GM12874 (cell line): ENCODE data around the gene CHSY3.

Experiments
- TF ChIP-seq, protein P1 (sequence below): IDR thresholded peaks from 2 replicates; pipeline ENCODE4 v1.5.1; 2011; ENCODE audit warnings: low read depth, mild to moderate bottlenecking, control low read depth, low read length, moderate library complexity; ENCODE audit not compliant: insufficient read depth

Gene CHSY3

DNA sequence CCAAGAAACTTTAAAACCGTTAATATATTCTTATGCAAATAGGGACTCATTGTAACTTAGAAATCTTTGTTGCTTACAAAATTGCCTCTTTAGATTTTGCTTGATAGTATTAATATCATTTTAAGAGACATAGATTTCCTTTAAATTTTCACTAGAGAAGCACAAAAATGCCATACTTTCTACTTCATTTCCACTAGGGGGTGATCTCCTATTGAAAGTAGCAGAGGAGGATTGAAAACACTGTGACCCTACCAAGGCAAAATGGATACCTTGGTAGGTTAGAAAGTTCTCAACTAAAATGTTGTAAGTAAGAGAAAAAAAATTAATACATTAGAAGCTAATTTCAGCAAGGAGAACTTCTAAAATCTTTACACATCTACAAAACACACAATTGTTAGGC is 204.9 kb downstream of the CHSY3 start:
- TF ChIP-seq, protein P1, sequence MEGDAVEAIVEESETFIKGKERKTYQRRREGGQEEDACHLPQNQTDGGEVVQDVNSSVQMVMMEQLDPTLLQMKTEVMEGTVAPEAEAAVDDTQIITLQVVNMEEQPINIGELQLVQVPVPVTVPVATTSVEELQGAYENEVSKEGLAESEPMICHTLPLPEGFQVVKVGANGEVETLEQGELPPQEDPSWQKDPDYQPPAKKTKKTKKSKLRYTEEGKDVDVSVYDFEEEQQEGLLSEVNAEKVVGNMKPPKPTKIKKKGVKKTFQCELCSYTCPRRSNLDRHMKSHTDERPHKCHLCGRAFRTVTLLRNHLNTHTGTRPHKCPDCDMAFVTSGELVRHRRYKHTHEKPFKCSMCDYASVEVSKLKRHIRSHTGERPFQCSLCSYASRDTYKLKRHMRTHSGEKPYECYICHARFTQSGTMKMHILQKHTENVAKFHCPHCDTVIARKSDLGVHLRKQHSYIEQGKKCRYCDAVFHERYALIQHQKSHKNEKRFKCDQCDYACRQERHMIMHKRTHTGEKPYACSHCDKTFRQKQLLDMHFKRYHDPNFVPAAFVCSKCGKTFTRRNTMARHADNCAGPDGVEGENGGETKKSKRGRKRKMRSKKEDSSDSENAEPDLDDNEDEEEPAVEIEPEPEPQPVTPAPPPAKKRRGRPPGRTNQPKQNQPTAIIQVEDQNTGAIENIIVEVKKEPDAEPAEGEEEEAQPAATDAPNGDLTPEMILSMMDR, result 0 out of 2 replicates have a peak, but pooled peaks have one; percentile 22

DNA sequence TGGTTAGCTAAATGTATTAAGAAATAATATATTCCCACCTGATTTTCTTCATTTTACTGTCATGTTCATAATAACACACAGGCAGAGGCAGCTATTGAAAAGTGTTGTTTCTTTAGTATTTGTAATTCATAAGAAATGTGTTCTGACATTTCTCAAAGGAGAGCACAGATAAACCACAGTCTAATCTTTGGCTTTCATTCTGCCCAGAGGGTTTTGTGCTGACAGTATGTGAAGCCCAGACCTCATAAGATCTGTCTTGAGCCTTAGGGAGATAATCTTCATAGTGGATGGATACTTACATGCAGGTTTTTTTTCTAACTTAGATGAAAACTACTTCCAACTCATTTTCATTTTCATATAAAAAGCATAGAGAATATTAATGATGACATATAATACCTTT is 206.1 kb downstream of the CHSY3 start:
- TF ChIP-seq, protein P1, result no peak

DNA sequence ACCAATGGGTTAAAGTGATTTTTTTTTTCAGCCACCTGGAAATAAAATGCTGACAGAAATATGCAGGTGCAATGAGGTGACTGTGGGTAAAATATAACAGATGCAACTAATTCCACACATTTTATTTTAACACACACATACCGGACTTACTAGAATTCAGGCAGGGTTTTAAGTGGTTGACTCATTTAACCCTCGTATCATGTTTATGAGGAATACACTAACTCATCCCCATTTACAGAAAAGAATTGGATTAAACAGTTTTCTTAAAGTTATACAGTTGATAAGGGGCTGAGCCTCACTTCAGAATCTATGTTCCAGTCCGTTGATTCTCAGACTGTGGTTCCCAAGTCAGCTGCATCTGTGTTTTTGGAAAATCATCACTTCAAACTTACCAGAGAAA is 207.5 kb downstream of the CHSY3 start:
- TF ChIP-seq, protein P1, result no peak

DNA sequence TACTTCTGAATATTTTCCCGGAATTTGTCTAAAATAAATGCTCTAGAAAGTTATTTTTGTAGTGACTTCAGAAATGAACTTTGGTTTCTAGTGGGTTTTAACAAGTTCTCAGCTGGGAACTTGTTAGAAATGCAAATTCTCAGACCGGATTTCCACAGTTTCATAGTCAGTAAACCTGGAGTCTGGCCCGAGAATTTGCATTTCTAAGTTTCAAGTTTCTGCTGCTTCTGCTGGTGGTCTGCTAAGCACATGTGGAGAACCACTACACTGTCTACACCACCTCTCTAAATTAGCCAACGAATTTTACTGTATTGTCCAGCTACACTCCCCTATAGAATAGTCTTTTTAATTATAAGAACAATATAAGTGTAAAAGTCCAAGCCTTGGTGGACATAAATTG is 208.0 kb downstream of the CHSY3 start:
- TF ChIP-seq, protein P1, result no peak

DNA sequence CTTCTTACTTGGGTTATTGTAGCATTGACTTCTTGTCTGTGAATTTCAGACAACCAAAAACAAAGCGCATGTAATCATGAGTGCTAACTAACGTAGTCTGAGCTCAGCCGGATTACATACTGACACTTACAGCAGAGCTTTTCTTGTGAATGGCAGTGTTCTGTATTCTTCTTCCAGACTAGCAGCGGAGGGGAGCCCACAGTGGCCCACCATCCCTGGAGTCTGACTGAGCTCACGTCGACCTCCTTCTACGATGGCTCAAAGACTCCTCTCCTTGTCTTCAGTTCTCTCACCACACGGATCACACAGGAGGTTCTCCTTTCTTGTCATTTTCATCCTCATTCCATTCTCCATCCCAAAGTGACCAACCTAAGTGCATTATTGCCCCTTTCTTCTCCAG is 211.4 kb downstream of the CHSY3 start:
- TF ChIP-seq, protein P1, result no peak

DNA sequence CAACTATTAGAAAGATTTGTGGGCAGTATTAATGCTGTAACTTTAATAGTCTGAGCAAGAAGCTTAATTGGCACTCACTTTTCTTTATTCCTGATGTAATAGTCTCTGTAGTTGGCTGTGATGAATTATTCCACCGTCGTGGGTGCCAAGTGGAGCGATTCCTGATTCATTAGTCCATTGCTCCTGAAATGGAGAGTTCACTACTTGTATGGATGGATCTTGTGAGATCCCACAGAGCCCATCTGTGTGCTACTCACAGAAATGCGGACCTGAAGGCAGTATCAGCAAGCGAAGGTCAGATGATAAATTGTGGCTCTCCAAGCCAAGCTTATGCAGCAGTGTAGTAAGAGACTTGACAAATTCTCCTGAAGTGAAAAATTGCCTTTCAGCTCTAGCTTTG is 212.2 kb downstream of the CHSY3 start:
- TF ChIP-seq, protein P1, result no peak

DNA sequence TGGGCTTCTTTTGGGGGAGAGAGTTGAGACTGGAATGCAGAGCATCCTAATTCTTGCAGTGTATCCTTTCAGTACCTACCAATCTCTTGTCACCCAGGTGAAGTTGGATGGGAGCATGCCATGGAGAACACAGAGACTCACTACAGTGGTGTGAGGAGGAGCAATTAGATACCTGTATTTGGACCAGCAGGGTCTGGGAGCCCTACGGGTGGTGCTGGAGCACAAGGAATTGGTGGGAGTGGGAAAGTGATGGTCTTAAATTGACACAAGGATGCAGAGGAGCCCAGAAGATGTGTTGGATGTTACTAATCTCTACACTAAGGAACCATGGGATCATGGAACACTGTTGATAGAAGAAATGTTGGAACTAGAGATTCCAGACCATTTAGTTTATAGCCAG is 212.7 kb downstream of the CHSY3 start:
- TF ChIP-seq, protein P1, result no peak

DNA sequence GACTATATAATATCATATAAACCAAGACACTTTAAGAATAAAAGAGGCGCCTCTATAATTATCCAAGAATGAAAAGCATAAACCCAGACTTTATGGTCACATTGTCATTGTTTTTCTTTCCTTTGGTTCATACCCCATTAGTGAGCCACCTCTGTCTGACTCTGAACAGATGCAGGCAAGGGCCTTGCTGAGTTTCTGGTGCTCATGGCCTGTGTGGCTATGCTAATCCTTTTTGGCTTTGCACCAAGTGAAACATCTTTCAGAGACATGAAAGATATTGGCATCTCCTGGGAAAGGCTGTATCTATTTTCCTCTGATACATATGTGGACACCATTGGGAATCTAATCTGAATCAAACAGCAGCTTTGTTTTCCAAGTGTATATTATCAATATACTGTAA is 222.5 kb downstream of the CHSY3 start:
- TF ChIP-seq, protein P1, result no peak
